ENCODE results near the gene SLC7A14.

DNA sequence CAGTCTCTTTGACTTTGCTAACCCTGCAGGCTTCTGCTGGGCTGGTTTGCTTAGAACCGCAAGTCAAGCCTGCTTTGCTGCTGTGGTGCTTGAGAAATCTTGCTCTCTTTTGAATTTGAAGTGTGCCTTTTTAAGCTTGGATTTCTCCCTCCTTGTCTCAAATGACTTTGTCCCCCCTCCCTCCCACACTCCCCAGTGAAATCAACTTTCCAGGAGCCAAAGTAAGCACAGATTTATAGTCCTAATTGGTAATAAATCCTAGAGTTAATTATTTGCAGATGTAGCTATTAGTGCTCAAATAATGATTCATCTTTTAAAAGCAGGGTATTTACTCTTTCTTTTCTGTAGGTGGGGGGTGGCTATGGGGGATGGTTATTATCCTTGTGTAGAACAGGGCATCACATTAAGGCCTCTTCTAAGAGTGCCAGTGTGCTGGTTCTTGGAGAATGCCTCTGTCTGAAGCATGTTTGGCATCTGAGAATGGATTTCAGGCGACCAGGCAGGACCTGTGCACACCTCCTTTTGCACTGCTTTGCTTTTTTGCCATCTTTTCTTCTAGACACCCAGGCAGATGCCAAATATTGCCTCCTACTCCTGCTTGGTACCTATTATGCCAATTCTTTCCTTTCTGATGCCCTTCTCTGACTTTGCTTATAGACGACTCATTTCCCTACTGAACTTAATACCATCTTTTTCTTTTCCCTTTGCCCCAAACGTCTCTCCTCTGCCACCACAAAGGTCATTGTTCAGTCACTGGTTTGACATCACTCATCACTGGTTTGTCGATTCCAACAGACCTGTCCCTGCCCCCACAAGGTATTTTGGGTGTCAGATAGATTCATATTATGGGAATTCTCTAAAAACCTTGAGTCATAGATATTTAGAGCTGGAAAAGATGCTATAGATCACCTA, 116.5 kb downstream of the SLC7A14 start:
- TF ChIP-seq POLR2A (IDR thresholded peaks at IDR 0.05) (no peak), CTCF (IDR thresholded peaks at IDR 0.05) (no peak)
